Activated CD4-positive, alpha-beta T cell treated with anti-CD3 and anti-CD28 coated beads for 1 hour (primary cell): Measurements from ENCODE around the gene UBE2E2.

Source experiments
- DNase-seq: peaks from one replicate; pipeline ENCODE4 v3.0.0-alpha.2; 2020

UBE2E2 gene

DNA sequence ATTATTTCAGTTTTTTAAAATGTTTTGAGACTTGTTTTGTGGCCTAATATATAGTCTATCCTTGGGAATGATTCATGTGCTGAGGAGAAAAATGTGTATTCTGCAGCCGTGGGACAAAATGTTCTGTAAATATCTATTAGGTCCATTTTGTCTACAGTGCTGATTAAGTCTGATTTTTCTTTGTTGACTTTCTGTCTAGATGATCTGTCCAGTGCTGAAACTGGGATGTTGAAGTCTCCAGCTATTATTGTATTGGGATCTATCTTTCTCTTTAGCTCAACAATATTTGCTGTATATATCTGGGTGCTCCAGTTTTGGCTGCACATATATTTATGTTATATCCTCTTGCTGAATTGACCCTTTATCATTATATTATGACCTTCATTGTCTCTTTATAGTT lies 85.2 kb downstream of the UBE2E2 start:
- no peak for DNase-seq

- DNase-seq, result no peak
Measured at GRCh38 chr3:23288715-23289114, 85.6 kb downstream of the UBE2E2 start.

GRCh38 chr3:23292432-23292831 lies 89.3 kb downstream of the UBE2E2 start:
- no peak for DNase-seq

DNA sequence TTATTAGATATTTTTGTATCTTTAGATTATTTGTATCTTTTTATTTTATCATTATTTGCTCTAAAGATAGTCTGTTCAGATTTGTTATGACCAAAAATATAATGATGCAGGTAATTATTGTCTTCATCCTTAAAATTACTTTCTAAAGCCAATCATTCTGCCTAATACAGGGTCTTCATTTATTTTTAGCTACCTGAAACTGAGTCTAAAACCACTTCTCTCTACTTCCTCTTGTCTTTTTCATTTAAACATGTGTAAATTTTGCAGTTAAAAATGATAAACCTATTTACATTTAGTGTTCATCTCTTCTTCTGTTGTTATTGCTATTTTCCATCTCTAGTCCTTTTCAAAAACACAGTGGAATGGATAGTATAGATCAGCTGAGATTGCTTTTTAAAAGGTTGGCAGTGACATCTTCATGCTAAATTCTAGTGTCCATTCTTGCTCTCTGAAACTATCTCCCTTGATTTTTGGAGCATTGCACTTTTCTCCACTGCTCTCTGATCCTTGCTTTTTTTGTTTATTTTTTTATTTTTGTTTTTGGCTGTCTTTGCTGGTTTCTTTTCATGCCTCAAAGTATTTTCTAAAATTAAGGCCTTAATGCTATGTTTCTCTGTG lies 91.8 kb downstream of the UBE2E2 start:
- no peak for DNase-seq

- DNase-seq, result no peak
Measured at GRCh38 chr3:23301819-23302218, 98.7 kb downstream of the UBE2E2 start.

GRCh38 chr3:23302271-23302670 lies 99.1 kb downstream of the UBE2E2 start:
- DNase-seq, result no peak

DNA sequence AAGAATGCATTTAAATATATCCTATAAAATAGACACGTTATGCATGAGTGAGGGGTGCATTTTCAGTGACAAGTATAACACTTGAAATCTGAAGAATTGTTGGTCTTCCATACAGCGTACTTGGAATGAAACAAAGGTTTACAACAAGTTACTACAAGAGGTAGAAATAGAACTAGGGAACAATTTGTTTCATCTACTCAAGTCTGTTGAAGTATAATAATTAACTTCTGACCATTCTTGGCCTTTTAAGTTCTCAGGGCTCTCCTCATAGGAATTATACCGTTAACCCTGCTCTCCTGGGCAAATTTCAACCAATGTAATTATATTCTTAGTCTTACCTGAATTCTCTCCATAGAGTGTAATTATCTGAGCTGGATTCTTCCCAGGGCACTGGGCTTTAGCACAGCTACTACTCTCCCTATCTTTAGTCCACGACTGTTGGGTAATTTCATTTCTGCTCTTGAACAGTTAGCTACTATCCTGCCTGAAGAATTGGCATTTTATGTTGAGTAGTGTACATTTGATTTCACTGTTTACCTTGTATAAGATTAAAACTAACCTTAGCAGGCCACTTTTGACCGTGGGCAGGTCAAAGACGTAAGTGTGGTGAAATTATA lies 100.6 kb downstream of the UBE2E2 start:
- DNase-seq, result no peak

- DNase-seq, result no peak
Measured at GRCh38 chr3:23304424-23304823, 101.3 kb downstream of the UBE2E2 start.

DNA sequence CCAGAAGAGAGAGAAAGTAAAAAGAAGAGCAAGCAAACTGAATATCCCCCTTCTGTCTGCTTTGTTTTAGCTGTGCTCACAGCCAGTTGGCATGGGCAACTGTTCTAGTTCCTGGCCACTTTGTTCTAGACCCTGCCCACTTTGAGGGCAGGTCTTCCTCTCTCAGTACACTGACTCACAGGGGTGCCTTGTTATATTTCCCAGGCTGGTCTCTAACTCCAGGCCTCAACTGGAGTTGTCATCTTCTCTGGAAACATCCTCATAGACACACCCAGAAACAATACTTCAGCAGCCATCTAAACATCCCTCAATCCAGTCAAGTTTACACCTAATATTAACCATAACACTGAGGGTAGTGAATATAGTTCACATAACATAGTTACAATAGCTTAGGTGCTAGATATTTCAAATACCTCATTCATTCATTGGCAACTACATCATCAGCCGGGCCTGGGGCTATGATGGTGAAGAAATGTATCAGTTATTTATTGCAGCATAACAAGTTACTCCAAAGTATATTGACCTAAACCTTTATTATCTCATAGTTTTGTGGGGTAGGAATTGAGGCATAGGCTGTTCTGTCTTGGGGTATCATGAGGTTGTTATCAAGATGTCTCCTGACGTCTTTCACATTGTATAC lies 106.0 kb downstream of the UBE2E2 start:
- DNase-seq, result no peak

GRCh38 chr3:23312866-23313265 lies 109.7 kb downstream of the UBE2E2 start:
- no peak for DNase-seq

DNA sequence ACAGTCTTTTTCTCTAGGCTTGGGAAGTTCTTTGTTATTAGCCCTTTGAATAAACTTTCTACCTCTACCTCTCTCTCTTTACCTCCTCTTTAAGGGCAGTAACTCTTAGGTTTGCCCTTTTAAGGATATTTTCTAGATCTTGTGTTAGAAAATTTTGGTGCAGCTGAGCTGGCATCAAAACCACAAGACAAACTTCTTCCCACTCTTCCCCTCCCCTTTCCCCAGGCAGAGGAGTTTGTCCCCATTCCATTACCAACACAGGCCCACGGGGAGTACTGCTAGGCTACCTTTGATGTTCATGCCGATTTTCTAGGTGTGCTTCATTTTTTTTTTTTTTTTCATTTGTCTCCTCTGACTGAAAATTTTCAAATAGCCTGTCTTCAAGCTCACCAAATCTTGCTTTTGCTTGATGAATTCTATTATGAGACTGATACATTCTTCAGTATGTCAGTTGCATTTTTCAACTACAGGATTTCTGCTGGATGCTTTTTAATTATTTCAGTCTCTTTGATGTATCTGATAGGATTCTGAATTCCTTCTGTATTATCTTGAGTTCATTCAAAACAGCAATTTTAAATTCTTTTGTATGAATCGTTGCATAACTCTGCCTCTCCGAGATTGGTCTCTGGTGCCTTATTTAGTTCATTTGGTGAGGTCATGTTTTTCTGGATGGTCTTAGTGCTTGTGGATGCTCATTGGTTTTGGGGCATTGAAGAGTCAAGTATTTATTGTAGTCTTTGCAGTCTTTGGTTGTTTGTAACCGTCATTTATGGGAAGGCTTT lies 112.0 kb downstream of the UBE2E2 start:
- DNase-seq, result no peak

DNA sequence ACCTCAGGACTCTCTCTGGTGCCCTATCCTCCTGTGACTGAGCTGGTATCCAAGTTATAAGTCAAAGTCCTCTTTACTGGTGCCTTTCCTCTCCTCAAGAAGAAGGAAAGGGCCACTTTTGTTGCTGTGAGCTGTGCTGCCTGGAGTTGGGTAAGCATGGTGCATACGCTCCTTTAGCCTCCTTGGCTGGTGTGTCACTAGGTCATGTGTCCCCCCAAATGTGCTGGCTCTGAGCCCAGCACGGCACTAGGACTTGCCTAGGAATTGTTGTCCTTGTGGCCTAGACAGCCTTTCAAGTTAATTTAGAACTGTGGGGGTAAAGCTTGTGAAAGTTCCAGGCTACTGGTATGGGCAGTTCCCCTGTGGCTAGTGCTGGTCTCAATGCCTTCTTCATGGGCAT lies 113.8 kb downstream of the UBE2E2 start:
- DNase-seq, result no peak

- DNase-seq, result no peak
Measured at GRCh38 chr3:23319366-23320312, 116.5 kb downstream of the UBE2E2 start.

DNA sequence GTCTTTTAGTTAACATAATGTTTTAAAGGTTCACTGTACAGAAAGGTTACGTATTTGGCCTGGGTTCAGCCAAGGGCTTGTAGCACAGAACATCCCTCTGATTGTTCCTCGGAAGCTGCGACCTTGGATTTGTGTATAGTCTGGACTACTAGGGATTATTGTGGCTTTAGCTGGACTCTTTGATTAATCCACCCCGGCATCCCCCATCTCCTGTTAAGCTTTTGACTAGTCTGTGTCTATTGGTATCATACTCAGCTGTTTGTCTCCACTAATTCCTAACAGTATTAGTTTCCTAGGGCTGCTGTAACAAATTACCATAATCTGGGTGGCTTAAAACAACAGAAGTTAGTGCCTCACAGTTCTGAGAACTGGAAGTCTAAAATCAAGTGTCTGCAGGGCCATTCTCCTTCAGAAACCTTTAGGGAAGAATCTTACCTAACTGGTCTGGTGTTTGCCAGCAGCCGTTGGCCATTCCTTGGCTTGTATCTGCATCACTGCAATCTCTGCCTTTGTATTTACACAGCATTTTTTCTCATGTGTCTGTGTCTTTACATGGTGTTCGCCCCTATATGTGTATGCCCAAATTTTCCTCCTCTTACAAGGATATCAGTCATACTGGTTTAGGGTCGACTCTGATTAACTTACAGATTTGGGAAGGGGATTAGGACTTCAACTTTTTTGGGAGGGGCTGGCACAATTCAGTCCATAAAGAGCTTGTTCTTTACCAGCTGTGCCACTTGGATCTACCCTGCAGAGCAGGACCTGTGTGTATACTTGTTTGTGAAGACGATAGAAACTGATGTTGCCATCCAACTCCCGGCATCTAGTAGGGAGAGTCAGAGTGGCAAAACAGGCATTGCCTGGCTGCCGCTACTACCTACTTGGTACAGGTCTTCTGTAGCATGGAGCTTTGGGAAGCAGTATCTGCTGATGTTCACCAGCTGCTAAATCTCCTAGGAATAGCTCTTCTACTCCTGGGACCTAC lies 117.8 kb downstream of the UBE2E2 start:
- DNase-seq, result no peak

DNA sequence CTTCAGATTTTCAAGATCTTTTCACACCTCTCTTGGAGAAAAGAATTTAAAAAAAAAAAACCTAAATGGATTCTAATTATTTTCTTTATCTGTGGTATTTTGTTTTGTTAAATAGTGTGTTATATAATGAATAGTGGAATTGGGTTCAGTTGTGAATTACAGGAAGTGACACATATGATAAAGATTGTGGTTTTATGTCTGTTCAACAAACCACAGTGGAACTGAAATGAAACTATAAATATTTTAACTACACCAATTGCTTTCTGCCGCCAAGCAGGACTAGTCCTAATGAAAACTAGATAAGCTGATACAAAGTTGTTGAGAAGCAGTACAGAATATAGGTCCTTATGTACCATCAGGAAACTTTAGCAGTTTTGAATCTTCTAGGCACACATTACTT lies 121.6 kb downstream of the UBE2E2 start:
- DNase-seq, result no peak

DNA sequence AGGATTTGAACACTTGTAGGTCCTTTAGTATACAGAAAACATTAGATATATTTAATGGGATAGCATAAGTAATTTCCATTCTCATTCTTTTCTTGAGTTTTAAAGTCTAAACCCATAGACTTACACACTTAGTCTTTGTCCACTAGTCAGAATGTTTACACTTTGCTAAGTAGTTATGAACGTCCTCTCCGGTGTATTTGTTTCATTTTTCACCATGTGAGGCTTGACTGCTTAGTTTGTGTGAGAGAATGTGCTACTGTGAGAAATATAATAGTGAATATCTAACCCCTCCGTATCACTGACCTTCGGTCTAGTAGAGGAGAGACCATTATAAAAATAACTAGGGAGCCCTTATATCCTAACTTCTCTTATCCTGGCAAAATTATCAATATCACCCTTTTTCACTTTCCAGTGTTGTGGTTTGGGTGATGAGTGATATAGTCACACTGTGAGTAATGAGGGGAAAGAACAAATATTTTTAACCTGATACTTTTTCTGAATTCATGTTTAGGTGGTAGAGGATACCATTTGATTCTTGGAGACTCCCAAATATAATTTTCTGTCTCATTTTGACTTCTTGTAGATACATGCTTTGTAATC lies 122.4 kb downstream of the UBE2E2 start:
- no peak for DNase-seq

DNA sequence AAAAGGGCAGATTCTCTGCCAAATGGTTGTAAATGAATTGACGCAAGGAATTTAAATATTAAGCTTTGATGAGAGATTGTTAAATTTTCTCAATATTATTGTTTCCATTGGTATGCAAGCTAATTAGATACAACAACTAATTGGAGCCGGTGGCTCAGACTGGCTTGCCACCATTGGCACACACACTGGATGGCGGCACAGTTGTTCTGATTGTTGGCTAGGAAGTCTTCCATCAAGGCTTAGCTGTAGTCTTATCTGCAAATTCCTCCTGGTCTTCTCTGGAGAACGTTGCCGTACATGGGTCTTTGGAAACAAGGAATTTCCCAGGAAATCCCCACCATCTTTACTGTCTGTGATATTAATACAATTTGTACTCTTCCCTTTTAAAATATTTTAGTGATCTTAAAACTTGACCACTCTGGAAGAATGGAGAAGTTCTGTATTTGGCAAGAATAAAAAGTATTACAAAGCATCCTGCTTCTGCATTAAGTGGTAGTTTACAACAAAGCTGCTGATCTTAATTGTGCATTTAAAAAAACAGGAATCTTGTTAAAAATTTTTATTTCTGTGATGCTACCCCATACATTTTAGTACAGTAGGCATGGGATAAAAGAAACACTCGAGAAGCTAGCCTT lies 126.5 kb downstream of the UBE2E2 start:
- DNase-seq, result no peak

GRCh38 chr3:23330568-23330967 lies 127.4 kb downstream of the UBE2E2 start:
- no peak for DNase-seq

GRCh38 chr3:23331141-23331935 lies 128.2 kb downstream of the UBE2E2 start:
- DNase-seq, result no peak

- DNase-seq, result no peak
Measured at GRCh38 chr3:23333633-23334032, 130.5 kb downstream of the UBE2E2 start.
